GM12892 (cell line): Measurements from ENCODE around the gene TBXA2R.

Experiments used
- POLR2A ChIP-seq: IDR thresholded peaks from 2 replicates; pipeline ENCODE4 v1.6.1; 2011; ENCODE audit warnings: low read depth, low read length, control low read depth
- POLR2AphosphoS5 ChIP-seq: IDR thresholded peaks from 2 replicates; pipeline ENCODE4 v1.6.1; 2011; ENCODE audit warnings: low read depth, low read length, control low read depth
- TAF1 ChIP-seq: IDR thresholded peaks from 2 replicates; pipeline ENCODE4 v1.6.1; 2011; ENCODE audit warnings: low read depth, mild to moderate bottlenecking, control low read depth, low read length, borderline replicate concordance

GRCh38 chr19:3636962-3637361, 30.3 kb upstream of the TBXA2R start:
- TF ChIP-seq POLR2AphosphoS5 (no peak), POLR2A (no peak), TAF1 (no peak)
